Femur (tissue), 1 donor: ENCODE measurements around the gene FAM24B.

ENCODE experiments used
- DNase-seq: peaks from one replicate; pipeline ENCODE4 v3.0.0-alpha.2; 2017

The FAM24B gene

GRCh38 chr10:122822973-122823690, 56.2 kb downstream of the FAM24B start:
- no peak for DNase-seq

- DNase-seq, result no peak
Observed at GRCh38 chr10:122821808-122822207, 57.6 kb downstream of the FAM24B start.

- DNase-seq, result no peak
Observed at GRCh38 chr10:122815458-122815857, 63.9 kb downstream of the FAM24B start.

- no peak for DNase-seq
Observed at GRCh38 chr10:122814493-122814892, 64.9 kb downstream of the FAM24B start.

GRCh38 chr10:122812751-122813150, 66.6 kb downstream of the FAM24B start:
- no peak for DNase-seq

GRCh38 chr10:122802282-122802681, 77.1 kb downstream of the FAM24B start:
- no peak for DNase-seq
